NCI-H146 treated with DMSO at 0.1 percent for 48 hours (cell line): Measurements from ENCODE around the gene DACH1.

Experiments
- DNase-seq: peaks from one replicate; lab custom pipeline; 2025; ENCODE audit not compliant: unreplicated experiment; lab: John Stamatoyannopoulos, UW

The DACH1 gene

GRCh38 chr13:71430681-71431080, 436.3 kb downstream of the DACH1 start:
- DNase-seq: no peak

- DNase-seq: no peak
These were observed 449.8 kb downstream of the DACH1 start for GRCh38 chr13:71417205-71417604.

- DNase-seq: no peak
These were observed 454.8 kb downstream of the DACH1 start for GRCh38 chr13:71412231-71412630.

- no peak for DNase-seq
These were observed 458.6 kb downstream of the DACH1 start for GRCh38 chr13:71408416-71408815.

- DNase-seq: no peak
These were observed 467.3 kb downstream of the DACH1 start for GRCh38 chr13:71399631-71400215.

GRCh38 chr13:71396149-71396548, 470.9 kb downstream of the DACH1 start:
- no peak for DNase-seq

GRCh38 chr13:71395053-71395452, 472.0 kb downstream of the DACH1 start:
- DNase-seq: no peak

GRCh38 chr13:71394176-71394575, 472.8 kb downstream of the DACH1 start:
- DNase-seq: no peak
